ENCODE measurements around the gene ORM2. TPM values are rescaled to one million over a fixed set of nuclear protein-coding genes. Genes with fewer than 3 reads are reported as not detected.

Gene ORM2
- total RNA-seq, 4 donors from 2014 or later, result 9.5 TPM; not detected in 3

- no peak for DNase-seq (ENCODE audit: low spot score in 2 of 2)
- TF ChIP-seq POLR2A (IDR thresholded peaks at IDR 0.05) (no peak), EP300 (IDR thresholded peaks at IDR 0.05) (no peak), POLR2AphosphoS5 (IDR thresholded peaks at IDR 0.05) (no peak), CTCF (IDR thresholded peaks at IDR 0.05) (no peak)
- no peak overlapping the region for H3K4me3 ChIP-seq
- H3K9me3 ChIP-seq, result no peaks in the 10 kb centered on the region
- peaks cover 98% of the 10 kb centered on the region for H3K36me3 ChIP-seq
- no peak overlapping the region for H3K27ac ChIP-seq
- 84% methylated on average over 9 of the region's 9 CpGs for WGBS
- peaks cover under 1% of the 10 kb centered on the region for H3K4me1 ChIP-seq
- H3K27me3 ChIP-seq, result no peaks in the 10 kb centered on the region
These were observed 14.0 kb downstream of the ORM2 start for GRCh38 chr9:114343471-114344187.

- Histone ChIP-seq H3K27me3 (no peaks in the 10 kb centered on the region), H3K36me3 (peaks cover 96% of the 10 kb centered on the region), H3K27ac (no peak overlapping the region), H3K4me1 (peaks cover 6% of the 10 kb centered on the region), H3K9me3 (no peaks in the 10 kb centered on the region), H3K4me3 (no peak overlapping the region)
- TF ChIP-seq POLR2A (IDR thresholded peaks at IDR 0.05), result no peak
- TF ChIP-seq POLR2AphosphoS5 (IDR thresholded peaks at IDR 0.05), result no peak
- TF ChIP-seq EP300 (IDR thresholded peaks at IDR 0.05), result no peak
- no peak for TF ChIP-seq CTCF (IDR thresholded peaks at IDR 0.05)
- DNase-seq (ENCODE audit: low spot score in 2 of 2), result no peak
- WGBS, result 87% methylated on average over 11 of the region's 11 CpGs
These were observed 14.5 kb downstream of the ORM2 start for GRCh38 chr9:114344188-114344566.

GRCh38 chr9:114344692-114345091, 15.0 kb downstream of the ORM2 start:
- Histone ChIP-seq H3K4me1 (peaks cover 11% of the 10 kb centered on the region), H3K36me3 (peaks cover 95% of the 10 kb centered on the region), H3K4me3 (no peak overlapping the region), H3K9me3 (no peaks in the 10 kb centered on the region), H3K27me3 (no peaks in the 10 kb centered on the region), H3K27ac (no peak overlapping the region)
- TF ChIP-seq CTCF (IDR thresholded peaks at IDR 0.05), result no peak
- TF ChIP-seq EP300 (IDR thresholded peaks at IDR 0.05), result no peak
- no peak for TF ChIP-seq POLR2AphosphoS5 (IDR thresholded peaks at IDR 0.05)
- no peak for TF ChIP-seq POLR2A (IDR thresholded peaks at IDR 0.05)
- DNase-seq (ENCODE audit: low spot score in 2 of 2), result no peak
- WGBS, result 75% methylated on average over 3 of the region's 3 CpGs

GRCh38 chr9:114345493-114346065, 15.9 kb downstream of the ORM2 start:
- Histone ChIP-seq H3K9me3 (no peaks in the 10 kb centered on the region), H3K27me3 (no peaks in the 10 kb centered on the region), H3K36me3 (peaks cover 95% of the 10 kb centered on the region), H3K27ac (no peak overlapping the region), H3K4me3 (no peak overlapping the region), H3K4me1 (peaks cover 16% of the 10 kb centered on the region)
- DNase-seq (ENCODE audit: low spot score in 2 of 2), result no peak
- TF ChIP-seq POLR2A (IDR thresholded peaks at IDR 0.05) (no peak), EP300 (IDR thresholded peaks at IDR 0.05) (no peak), POLR2AphosphoS5 (IDR thresholded peaks at IDR 0.05) (no peak), CTCF (IDR thresholded peaks at IDR 0.05) (no peak)
- 91% methylated on average over 6 of the region's 7 CpGs for whole genome bisulfite sequencing

- Histone ChIP-seq H3K4me3 (no peak overlapping the region), H3K27ac (no peak overlapping the region), H3K36me3 (peaks cover 95% of the 10 kb centered on the region), H3K27me3 (no peaks in the 10 kb centered on the region), H3K9me3 (no peaks in the 10 kb centered on the region), H3K4me1 (peaks cover 16% of the 10 kb centered on the region)
- WGBS, result 91% methylated on average over 11 of the region's 11 CpGs
- TF ChIP-seq POLR2A (IDR thresholded peaks at IDR 0.05) (no peak), EP300 (IDR thresholded peaks at IDR 0.05) (no peak), POLR2AphosphoS5 (IDR thresholded peaks at IDR 0.05) (no peak), CTCF (IDR thresholded peaks at IDR 0.05) (no peak)
- DNase-seq (ENCODE audit: low spot score in 2 of 2), result no peak
These were observed 16.5 kb downstream of the ORM2 start for GRCh38 chr9:114346146-114346545.

Data from suprapubic skin (tissue), 4 donors.